Measurements from ENCODE around the gene SYCP1.
"Not testable (repeated sequence)": the region's sequence is repeated elsewhere in the genome, so short reads cannot be mapped to it uniquely, and the experiment has no call there.

SYCP1 gene

DNA sequence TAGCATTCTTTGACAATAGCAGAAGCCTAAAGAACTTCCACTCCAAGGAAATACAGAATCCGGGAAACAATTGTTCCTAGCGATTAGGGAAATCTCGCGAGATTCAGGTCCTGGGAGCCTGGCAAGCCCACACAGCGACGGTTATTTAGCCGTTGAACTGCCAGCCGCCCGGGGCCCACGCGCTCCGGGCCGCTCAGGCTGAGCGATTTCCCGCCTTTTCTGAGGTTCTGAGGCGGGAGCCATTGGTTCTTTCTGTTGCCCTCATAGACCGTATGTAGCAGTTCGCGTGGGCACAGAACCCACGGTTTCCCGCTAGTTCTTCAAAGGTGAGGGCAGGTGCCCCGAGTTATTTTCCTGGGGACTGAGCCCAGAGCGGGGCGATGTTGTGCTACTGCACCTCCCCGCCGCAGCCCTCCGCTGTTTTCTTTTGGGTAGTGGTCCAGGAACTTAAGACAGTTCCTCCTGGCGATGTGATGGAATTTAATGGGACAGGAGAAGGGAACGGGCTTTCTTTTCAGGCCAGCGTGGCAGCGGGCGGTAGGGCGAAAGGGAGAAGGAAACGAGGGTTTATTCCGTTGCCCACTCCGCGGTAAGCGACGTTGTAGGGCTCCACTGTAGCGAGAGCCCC lies at the start of gene SYCP1:
Gene SYCP1 (plus strand): TSS at position 171 of the 628 bp plus-strand sequence. CDS start 602 bp downstream, outside the sequence.
- H3K27ac ChIP-seq (ENCODE audit: low read depth, low read length): no peak within 1 kb of the TSS
- H3K4me3 ChIP-seq (ENCODE audit: low read depth, low read length): peak within 1 kb of the TSS; percentile 35; the same call in 1 of the 2 replicates
- no peak within 1 kb of the TSS for H3K9ac ChIP-seq (ENCODE audit: low read depth, low read length)
- no peaks in the 10 kb centered on the region for H3K9me3 ChIP-seq (ENCODE audit: control insufficient read depth, insufficient read depth, low read length)
- H3K27me3 ChIP-seq (ENCODE audit: control insufficient read depth, insufficient read depth, low read length): peaks cover 23% of the 10 kb centered on the region
- H3K4me1 ChIP-seq (ENCODE audit: control insufficient read depth, insufficient read depth, low read length): no peaks in the 10 kb centered on the region
- H3K36me3 ChIP-seq (ENCODE audit: control insufficient read depth, insufficient read depth, low read length): no peaks in the 10 kb centered on the region

DNA sequence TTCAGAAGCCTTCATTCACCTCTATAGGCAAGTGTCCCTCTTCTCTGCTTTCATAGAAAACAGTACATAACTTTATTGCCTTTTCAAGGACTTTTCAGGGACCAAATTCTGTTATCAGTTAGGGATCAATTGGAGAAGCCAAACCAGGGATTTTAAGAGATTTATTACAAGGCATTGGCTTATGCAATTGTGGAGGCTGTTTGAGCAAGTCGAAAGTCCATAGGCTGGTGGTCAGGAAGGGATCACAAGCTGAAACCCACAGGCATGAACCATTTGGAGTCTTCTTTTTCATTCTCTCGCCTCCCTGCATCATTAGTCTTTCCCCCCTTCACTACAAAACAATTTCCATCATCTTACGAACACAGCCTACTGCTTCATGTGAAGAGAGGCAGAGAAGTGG lies 34.8 kb upstream of the SYCP1 start:
- Histone ChIP-seq H3K27ac (ENCODE audit: low read depth, low read length) (no peak overlapping the region), H3K36me3 (ENCODE audit: control insufficient read depth, insufficient read depth, low read length) (no peaks in the 10 kb centered on the region), H3K27me3 (ENCODE audit: control insufficient read depth, insufficient read depth, low read length) (no peaks in the 10 kb centered on the region), H3K9ac (ENCODE audit: low read depth, low read length) (no peak overlapping the region), H3K4me1 (ENCODE audit: control insufficient read depth, insufficient read depth, low read length) (no peaks in the 10 kb centered on the region), H3K4me3 (ENCODE audit: low read depth, low read length) (no peak overlapping the region), H3K9me3 (ENCODE audit: control insufficient read depth, insufficient read depth, low read length) (peaks cover 12% of the 10 kb centered on the region; the same call in 1 of the 2 replicates)

- H3K27me3 ChIP-seq (ENCODE audit: control insufficient read depth, insufficient read depth, low read length): no peaks in the 10 kb centered on the region
- no peak overlapping the region for H3K27ac ChIP-seq (ENCODE audit: low read depth, low read length)
- peaks cover 15% of the 10 kb centered on the region for H3K9me3 ChIP-seq (ENCODE audit: control insufficient read depth, insufficient read depth, low read length)
- no peaks in the 10 kb centered on the region for H3K36me3 ChIP-seq (ENCODE audit: control insufficient read depth, insufficient read depth, low read length)
- no peak overlapping the region for H3K9ac ChIP-seq (ENCODE audit: low read depth, low read length)
- no peak overlapping the region for H3K4me3 ChIP-seq (ENCODE audit: low read depth, low read length)
- H3K4me1 ChIP-seq (ENCODE audit: control insufficient read depth, insufficient read depth, low read length): no peaks in the 10 kb centered on the region
These were observed 34.3 kb upstream of the SYCP1 start for GRCh38 chr1:114820392-114820791.

DNA sequence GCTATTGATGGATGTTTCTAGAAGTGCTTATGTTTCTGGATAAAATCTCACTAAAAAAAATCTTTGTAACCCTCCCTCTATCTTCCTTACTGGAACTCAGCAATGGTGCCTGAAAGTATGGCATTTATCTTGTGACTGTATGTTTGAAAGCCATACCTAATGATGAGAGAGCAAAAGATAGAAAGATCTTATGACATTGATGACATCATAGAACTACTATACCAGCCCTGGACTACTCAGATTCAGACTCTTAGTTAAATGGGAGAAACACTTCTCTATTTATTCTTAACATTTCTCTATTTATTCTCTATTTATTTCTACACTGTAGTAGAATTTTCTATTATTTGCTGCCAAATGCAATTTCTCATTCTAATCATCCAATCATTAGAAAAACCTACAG lies 32.7 kb upstream of the SYCP1 start:
- Histone ChIP-seq H3K4me3 (ENCODE audit: low read depth, low read length) (no peak overlapping the region), H3K36me3 (ENCODE audit: control insufficient read depth, insufficient read depth, low read length) (no peaks in the 10 kb centered on the region), H3K9me3 (ENCODE audit: control insufficient read depth, insufficient read depth, low read length) (peaks cover 17% of the 10 kb centered on the region), H3K27me3 (ENCODE audit: control insufficient read depth, insufficient read depth, low read length) (no peaks in the 10 kb centered on the region), H3K9ac (ENCODE audit: low read depth, low read length) (no peak overlapping the region), H3K27ac (ENCODE audit: low read depth, low read length) (no peak overlapping the region), H3K4me1 (ENCODE audit: control insufficient read depth, insufficient read depth, low read length) (no peaks in the 10 kb centered on the region)

DNA sequence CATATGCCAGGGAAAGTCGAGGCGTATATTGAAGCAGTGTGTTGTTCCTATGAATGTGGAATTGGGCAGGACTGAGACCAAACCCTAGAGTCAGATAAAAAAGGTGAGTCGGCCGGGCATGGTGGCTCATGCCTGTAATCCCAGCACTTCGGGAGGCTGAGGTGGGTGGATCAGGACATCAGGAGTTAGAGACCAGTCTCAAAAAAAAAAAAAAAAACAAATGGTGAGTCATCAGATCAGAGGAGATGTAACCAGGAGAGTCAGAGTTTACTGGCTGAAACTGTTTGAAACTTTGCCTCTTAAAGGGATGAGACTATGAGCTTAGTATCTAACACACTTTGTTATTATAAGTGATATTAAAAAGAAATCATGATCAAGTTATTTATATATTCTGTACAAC lies 26.4 kb upstream of the SYCP1 start:
- Histone ChIP-seq H3K36me3 (ENCODE audit: control insufficient read depth, insufficient read depth, low read length) (no peaks in the 10 kb centered on the region), H3K9me3 (ENCODE audit: control insufficient read depth, insufficient read depth, low read length) (peaks cover 9% of the 10 kb centered on the region), H3K9ac (ENCODE audit: low read depth, low read length) (no peak overlapping the region), H3K27me3 (ENCODE audit: control insufficient read depth, insufficient read depth, low read length) (no peaks in the 10 kb centered on the region), H3K4me3 (ENCODE audit: low read depth, low read length) (no peak overlapping the region), H3K27ac (ENCODE audit: low read depth, low read length) (no peak overlapping the region), H3K4me1 (ENCODE audit: control insufficient read depth, insufficient read depth, low read length) (peaks cover 3% of the 10 kb centered on the region; the same call in 1 of the 2 replicates)

- H3K9ac ChIP-seq (ENCODE audit: low read depth, low read length); H3K4me3 ChIP-seq (ENCODE audit: low read depth, low read length); H3K27ac ChIP-seq (ENCODE audit: low read depth, low read length); H3K27me3 ChIP-seq (ENCODE audit: control insufficient read depth, insufficient read depth, low read length); H3K4me1 ChIP-seq (ENCODE audit: control insufficient read depth, insufficient read depth, low read length); H3K36me3 ChIP-seq (ENCODE audit: control insufficient read depth, insufficient read depth, low read length); H3K9me3 ChIP-seq (ENCODE audit: control insufficient read depth, insufficient read depth, low read length): not testable (repeated sequence)
These were observed 24.6 kb upstream of the SYCP1 start for GRCh38 chr1:114830075-114830474.

DNA sequence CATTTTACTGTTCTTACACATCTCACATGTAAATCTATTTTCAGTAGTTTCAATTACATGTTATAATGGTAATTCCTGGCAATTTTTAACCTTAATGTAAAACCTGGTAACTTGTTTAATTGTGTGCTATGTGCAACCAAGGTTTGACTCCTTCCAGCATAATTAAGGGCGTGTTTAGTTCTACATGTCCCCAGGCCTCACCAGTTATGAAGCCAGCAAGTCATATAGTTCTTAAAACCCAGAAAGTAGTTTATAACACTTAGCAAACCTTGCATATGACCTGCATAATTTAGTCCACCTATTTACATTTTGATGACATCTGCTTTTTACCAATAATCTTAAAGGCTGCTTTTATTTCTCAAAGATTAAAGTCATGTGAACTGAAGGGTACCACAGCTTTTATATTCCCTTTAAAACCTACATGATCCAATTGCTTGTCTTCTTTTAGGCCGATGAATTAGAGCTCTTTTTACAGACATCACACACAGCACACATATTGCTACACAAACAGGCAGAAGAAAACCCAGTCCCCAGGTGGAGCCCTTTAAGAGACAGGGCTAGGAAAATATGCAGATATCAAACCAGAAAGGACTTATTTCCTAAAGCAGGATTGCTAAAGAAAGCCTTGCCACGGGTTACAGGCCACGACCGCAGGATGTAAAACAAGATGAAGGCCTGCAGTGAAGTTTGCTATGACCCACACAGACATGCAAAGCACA lies 23.2 kb upstream of the SYCP1 start:
- Histone ChIP-seq H3K27ac (ENCODE audit: low read depth, low read length) (no peak overlapping the region), H3K27me3 (ENCODE audit: control insufficient read depth, insufficient read depth, low read length) (no peaks in the 10 kb centered on the region), H3K36me3 (ENCODE audit: control insufficient read depth, insufficient read depth, low read length) (no peaks in the 10 kb centered on the region), H3K4me1 (ENCODE audit: control insufficient read depth, insufficient read depth, low read length) (peaks cover 3% of the 10 kb centered on the region; the same call in 1 of the 2 replicates), H3K4me3 (ENCODE audit: low read depth, low read length) (no peak overlapping the region), H3K9ac (ENCODE audit: low read depth, low read length) (no peak overlapping the region), H3K9me3 (ENCODE audit: control insufficient read depth, insufficient read depth, low read length) (no peaks in the 10 kb centered on the region)

DNA sequence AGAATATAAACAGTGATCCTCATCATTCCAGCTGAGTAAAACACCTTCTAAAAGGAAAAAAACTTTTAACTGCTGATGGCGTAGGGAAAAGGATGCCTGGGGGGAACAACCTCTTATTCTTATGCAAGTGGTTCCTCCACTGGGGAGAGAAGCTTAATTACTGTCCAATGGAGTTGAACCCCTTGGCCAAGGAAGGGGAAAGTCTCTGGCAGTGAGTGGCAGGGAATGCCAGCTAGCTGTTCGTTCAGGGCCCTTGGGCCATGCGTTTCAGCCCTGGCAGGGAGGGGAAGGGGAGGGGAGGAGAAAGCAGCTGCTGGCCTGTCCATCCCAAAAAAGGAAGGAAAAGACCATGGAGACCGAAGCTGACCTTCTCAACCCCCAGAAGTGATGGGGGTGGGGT lies 22.6 kb upstream of the SYCP1 start:
- no peak overlapping the region for H3K4me3 ChIP-seq (ENCODE audit: low read depth, low read length)
- no peaks in the 10 kb centered on the region for H3K36me3 ChIP-seq (ENCODE audit: control insufficient read depth, insufficient read depth, low read length)
- peaks cover 3% of the 10 kb centered on the region; the same call in 1 of the 2 replicates for H3K4me1 ChIP-seq (ENCODE audit: control insufficient read depth, insufficient read depth, low read length)

DNA sequence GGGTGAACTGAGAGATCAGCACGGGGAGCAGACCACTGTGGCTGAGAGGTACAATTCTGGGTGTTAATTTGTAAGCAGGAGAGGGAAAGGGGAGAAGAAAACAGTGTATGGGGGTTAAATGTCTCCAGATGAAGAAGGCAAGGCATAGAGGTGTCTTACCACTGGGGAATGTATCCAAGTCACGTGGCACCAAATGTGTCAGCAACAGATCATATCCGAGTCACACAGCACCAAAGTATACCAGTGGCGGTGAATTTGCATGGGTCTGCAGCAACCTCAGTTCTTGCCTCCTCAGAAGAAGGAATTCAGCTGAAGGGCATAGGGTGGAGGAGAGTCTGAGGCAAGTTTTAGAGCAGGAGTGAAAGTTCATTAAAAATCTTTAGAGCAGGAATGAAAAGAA lies 21.2 kb upstream of the SYCP1 start:
- no peaks in the 10 kb centered on the region for H3K36me3 ChIP-seq (ENCODE audit: control insufficient read depth, insufficient read depth, low read length)
- no peak overlapping the region for H3K4me3 ChIP-seq (ENCODE audit: low read depth, low read length)
- no peak overlapping the region for H3K27ac ChIP-seq (ENCODE audit: low read depth, low read length)
- no peak overlapping the region for H3K9ac ChIP-seq (ENCODE audit: low read depth, low read length)
- no peaks in the 10 kb centered on the region for H3K27me3 ChIP-seq (ENCODE audit: control insufficient read depth, insufficient read depth, low read length)
- H3K4me1 ChIP-seq (ENCODE audit: control insufficient read depth, insufficient read depth, low read length): peaks cover 3% of the 10 kb centered on the region; the same call in 1 of the 2 replicates
- H3K9me3 ChIP-seq (ENCODE audit: control insufficient read depth, insufficient read depth, low read length): no peaks in the 10 kb centered on the region

More for the DNA sequence above, 22.6 kb upstream of the SYCP1 start:
- Histone ChIP-seq H3K9ac (ENCODE audit: low read depth, low read length) (no peak overlapping the region), H3K9me3 (ENCODE audit: control insufficient read depth, insufficient read depth, low read length) (no peaks in the 10 kb centered on the region), H3K27ac (ENCODE audit: low read depth, low read length) (no peak overlapping the region), H3K27me3 (ENCODE audit: control insufficient read depth, insufficient read depth, low read length) (no peaks in the 10 kb centered on the region)

DNA sequence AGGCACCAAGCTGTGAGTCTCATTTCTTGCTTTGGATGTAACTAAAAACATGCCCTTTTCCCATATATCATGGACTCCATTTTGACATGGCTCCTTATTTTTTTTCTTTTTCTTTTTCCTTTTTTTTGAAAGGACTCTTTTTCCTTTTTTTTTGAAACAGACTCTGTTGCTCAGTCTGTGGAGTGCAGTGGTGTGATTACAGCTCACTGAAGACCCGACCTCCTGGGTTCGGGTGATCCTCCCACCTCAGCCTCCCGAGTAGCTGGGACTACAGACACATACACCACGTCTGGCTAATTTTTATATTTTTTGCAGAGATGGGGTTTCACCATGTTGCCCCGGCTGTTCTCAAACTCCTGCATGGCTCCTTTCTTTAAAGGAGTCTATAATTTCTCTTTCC lies 10.4 kb upstream of the SYCP1 start:
- Histone ChIP-seq H3K36me3 (ENCODE audit: control insufficient read depth, insufficient read depth, low read length) (no peaks in the 10 kb centered on the region), H3K27ac (ENCODE audit: low read depth, low read length) (no peak overlapping the region), H3K27me3 (ENCODE audit: control insufficient read depth, insufficient read depth, low read length) (no peaks in the 10 kb centered on the region), H3K9me3 (ENCODE audit: control insufficient read depth, insufficient read depth, low read length) (no peaks in the 10 kb centered on the region), H3K9ac (ENCODE audit: low read depth, low read length) (no peak overlapping the region), H3K4me1 (ENCODE audit: control insufficient read depth, insufficient read depth, low read length) (no peaks in the 10 kb centered on the region), H3K4me3 (ENCODE audit: low read depth, low read length) (no peak overlapping the region)

DNA sequence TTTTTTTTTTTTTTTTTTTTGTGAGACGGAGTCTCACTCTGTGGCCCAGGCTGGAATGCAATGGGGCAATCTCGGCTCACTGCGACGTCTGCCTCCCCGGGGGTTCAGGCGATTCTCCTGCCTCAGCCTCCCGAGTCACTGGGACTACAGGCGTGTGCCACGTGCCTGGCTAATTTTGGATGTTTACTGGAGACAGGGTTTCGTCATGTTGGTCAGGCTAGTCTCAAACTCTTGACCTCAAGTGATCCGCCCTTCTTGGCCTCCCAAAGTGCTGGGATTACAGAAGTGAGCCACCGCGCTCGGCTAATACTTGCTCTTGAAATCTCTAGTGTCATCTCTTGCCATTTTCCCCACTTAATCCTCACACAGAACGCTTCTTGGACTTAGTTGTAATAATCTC lies 1.1 kb upstream of the SYCP1 start:
- Histone ChIP-seq H3K27ac (ENCODE audit: low read depth, low read length) (no peak overlapping the region), H3K9me3 (ENCODE audit: control insufficient read depth, insufficient read depth, low read length) (no peaks in the 10 kb centered on the region), H3K4me3 (ENCODE audit: low read depth, low read length) (no peak overlapping the region), H3K27me3 (ENCODE audit: control insufficient read depth, insufficient read depth, low read length) (peaks cover 23% of the 10 kb centered on the region), H3K9ac (ENCODE audit: low read depth, low read length) (no peak overlapping the region), H3K4me1 (ENCODE audit: control insufficient read depth, insufficient read depth, low read length) (no peaks in the 10 kb centered on the region), H3K36me3 (ENCODE audit: control insufficient read depth, insufficient read depth, low read length) (no peaks in the 10 kb centered on the region)
